Endothelial cell of umbilical vein (primary cell): Measurements from ENCODE around the gene TUB. TPM values are rescaled to one million over a fixed set of nuclear protein-coding genes. Genes with fewer than 3 reads are reported as not detected.
A peak's percentile ranks its signal among the peaks of the same experiment; 100 is the strongest.

Experiments used
- BruUV-seq: library from RNA; stranded (reverse); fragments of 400-500 nt; replicated peaks from 2 replicates; lab custom pipeline; 2021; lab: Mats Ljungman, UMichigan
- CTCF ChIA-PET: fragments of 300-600, 350-600 bp; sonication (Branson Sonifier 250); formaldehyde crosslinking; loops from one replicate; lab custom pipeline; 2021; ENCODE audit warnings: antibody characterized with exemption, inconsistent platforms; lab: Charles Lee
- POLR2A ChIA-PET: fragments of 300-600, 350-600 bp; sonication (Branson Sonifier 250); formaldehyde crosslinking; loops from one replicate; lab custom pipeline; 2021; ENCODE audit warnings: antibody characterized with exemption, inconsistent platforms; lab: Charles Lee
- DNase-seq: peaks from one replicate; pipeline ENCODE4 v3.0.0-alpha.2; 2011; ENCODE audit warnings: low read depth, low spot score
- FAIRE-seq: peaks from 2 replicates; lab custom pipeline; 2011; peaks lifted over from hg19 to GRCh38; lab: Jason Lieb, UNC
- H2AFZ ChIP-seq: 2 replicates; pipeline ENCODE4 v1.6.0; 2012; ENCODE audit warnings: low read depth, low read length, control low read depth, inconsistent platforms
- H3K27ac ChIP-seq: 2 replicates; pipeline ENCODE4 v1.5.1; 2011; ENCODE audit warnings: low read depth, mild to moderate bottlenecking, control low read depth, low read length, moderate library complexity; ENCODE audit not compliant: insufficient read depth
- H3K27me3 ChIP-seq, 2 experiments: 2 replicates each; pipeline versions ENCODE4 v1.6.0 to v1.6.1; 2011; ENCODE audit warnings: low read length in 2 of 2, mixed read lengths in 1 of 2; ENCODE audit not compliant: control insufficient read depth in 2 of 2, insufficient read depth in 2 of 2
- H3K36me3 ChIP-seq, 2 experiments: 2 replicates in 1 of 2; 3 replicates in 1 of 2; pipeline ENCODE4 v1.5.1; 2011; ENCODE audit warnings: low read length in 2 of 2, mild to moderate bottlenecking in 1 of 2, moderate library complexity in 1 of 2; ENCODE audit not compliant: control insufficient read depth in 2 of 2, insufficient read depth in 2 of 2; ENCODE audit errors: extremely low read depth in 1 of 2
- H3K4me1 ChIP-seq: 3 replicates; pipeline ENCODE4 v1.5.1; 2011; ENCODE audit warnings: mild to moderate bottlenecking, low read length; ENCODE audit not compliant: control insufficient read depth, insufficient read depth; ENCODE audit errors: extremely low read depth
- H3K4me2 ChIP-seq: 2 replicates; pipeline ENCODE4 v1.6.1; 2011; ENCODE audit warnings: low read length, control low read depth, mixed read lengths; ENCODE audit not compliant: insufficient read depth
- H3K4me3 ChIP-seq, 3 experiments: fragments of 200-600 bp in 1 of 3; sonication (generic), shearing (Covaris generic) in 1 of 3; replicated peaks in 1 of 3; 2 replicates each; pipeline ENCODE4 v1.5.1; 2011 to 2016; ENCODE audit warnings: control low read depth in 3 of 3, low read length in 3 of 3, mild to moderate bottlenecking in 2 of 3, inconsistent platforms in 1 of 3, low read depth in 1 of 3, moderate library complexity in 1 of 3; ENCODE audit not compliant: insufficient read depth in 1 of 3
- H3K79me2 ChIP-seq: 2 replicates; pipeline ENCODE4 v1.6.0; 2012; ENCODE audit warnings: low read length, inconsistent platforms; ENCODE audit not compliant: control insufficient read depth, insufficient read depth
- H3K9ac ChIP-seq: replicated peaks from 2 replicates; pipeline ENCODE3; 2011; ENCODE audit warnings: low read length, control low read depth; ENCODE audit not compliant: insufficient read depth; ENCODE audit errors: extremely low read depth
- H3K9me1 ChIP-seq: replicated peaks from 3 replicates; pipeline ENCODE4 v1.6.0; 2011; ENCODE audit warnings: mild to moderate bottlenecking, low read length; ENCODE audit not compliant: control insufficient read depth, insufficient read depth; ENCODE audit errors: extremely low read depth
- H3K9me3 ChIP-seq: replicated peaks from 2 replicates; pipeline ENCODE4 v1.5.1; 2012; ENCODE audit warnings: low read length, inconsistent platforms; ENCODE audit not compliant: control insufficient read depth, insufficient read depth
- H4K20me1 ChIP-seq: replicated peaks from 2 replicates; pipeline ENCODE3; 2011; ENCODE audit warnings: mild to moderate bottlenecking, low read length; ENCODE audit not compliant: control insufficient read depth, insufficient read depth; ENCODE audit errors: extremely low read depth
- CTCF ChIP-seq, 2 donors: IDR thresholded peaks; 1 replicate in 1 of 2; 2 replicates in 1 of 2; pipeline ENCODE4 v1.5.1; 2011; ENCODE audit warnings: low read length in 2 of 2, mild to moderate bottlenecking in 2 of 2, moderate library complexity in 2 of 2, control low read depth in 1 of 2, inconsistent platforms in 1 of 2, low read depth in 1 of 2; ENCODE audit not compliant: insufficient read depth in 1 of 2; ENCODE audit errors: extremely low read depth in 1 of 2
- POLR2AphosphoS5 ChIP-seq: IDR thresholded peaks from 2 replicates; pipeline ENCODE4 v1.6.1; 2012; ENCODE audit warnings: low read depth, mild to moderate bottlenecking, control low read depth, low read length, moderate library complexity; ENCODE audit not compliant: insufficient read depth
- dilution Hi-C: fragments of 300-500 bp; cut with MboI; formaldehyde crosslinking; loops from one replicate; pipeline ENCODE4 v1.15.0; 2019; ENCODE audit warnings: low sequenced_read_pairs; ENCODE audit not compliant: extremely low pct_ligation_motif_present
- intact Hi-C: fragments of 100-400 bp; cut with micrococcal nuclease; formaldehyde crosslinking; loops from one replicate; pipeline ENCODE4 v1.10.0; 2022
- polyA plus RNA-seq, 4 experiments: library from polyadenylated mRNA; depleted of rRNA in 3 of 4; stranded (reverse) in 3 of 4; unstranded in 1 of 4; fragments of >200 nt; gene quantifications; 2 replicates each; pipeline versions ENCODE4 v1.2.1 to v1.2.3, GENCODE V29; 2011 to 2012; ENCODE audit warnings: missing spikeins in 1 of 4
- total RNA-seq: library from RNA; stranded (reverse); gene quantifications from 2 replicates; pipeline ENCODE4 v1.2.3, GENCODE V29; 2021

Gene TUB
- total and polyA plus RNA-seq, 2 donors (not counting 3 experiments of a cell fraction or from before 2014, with no cell fraction given), result 2.3 to 3.9 TPM

GRCh38 chr11:8092587-8093424 lies 11.8 kb downstream of the TUB start:
- TF ChIP-seq POLR2AphosphoS5 (no peak), CTCF (IDR thresholded peaks at IDR 0.05; ENCODE audit: extremely low read depth in 1 of 2, insufficient read depth in 1 of 2, low read depth in 1 of 2, low read length in 2 of 2) (peak; percentile 67 to 68)
- no peaks in the 10 kb centered on the region for H3K79me2 ChIP-seq
- dilution Hi-C loops (no loop called here), intact Hi-C loops (loop anchor here (1.0 to 10.0 kb wide), 3 partner anchors 87 to 398 kb away; no protein-coding TSS in a partner anchor)
- no peak overlapping the region for H3K9ac ChIP-seq
- DNase-seq (peak; percentile 61), FAIRE-seq (peak; percentile 77)
- ChIA-PET CTCF (interaction anchor here (0.9 to 20.3 kb wide), 9 partner anchors 11 to 995 kb away, joined by 3 to 822 read pairs (median 6); partner anchors contain the start of genes EIF3F and TUB), POLR2A (no interaction called here)
- H3K36me3 ChIP-seq, result no peaks in the 10 kb centered on the region
- no peaks in the 10 kb centered on the region for H3K9me1 ChIP-seq
- H3K4me2 ChIP-seq, result no peak overlapping the region
- no peaks in the 10 kb centered on the region for H3K9me3 ChIP-seq
- H3K4me3 ChIP-seq, result no peak overlapping the region
- no peaks in the 10 kb centered on the region for H3K27me3 ChIP-seq
- peak overlapping the region; percentile 56 for H2AFZ ChIP-seq
- H3K27ac ChIP-seq, result no peak overlapping the region
- no TSS peak for BruUV-seq
- no peaks in the 10 kb centered on the region for H3K4me1 ChIP-seq
- H4K20me1 ChIP-seq, result no peaks in the 10 kb centered on the region
